Fibroblast of lung (primary cell): Measurements from ENCODE around the gene MPG. TPM values are rescaled to one million over a fixed set of nuclear protein-coding genes. Genes with fewer than 3 reads are reported as not detected.
A peak's percentile ranks its signal among the peaks of the same experiment; 100 is the strongest.

Experiments
- DNase-seq, 2 donors: peaks; one replicate each; pipeline versions ENCODE4 v3.0.0 to v3.0.0-alpha.2; 2010; ENCODE audit warnings: low read depth in 2 of 2
- H2AFZ ChIP-seq: 2 replicates; pipeline ENCODE4 v1.5.1; 2012; ENCODE audit warnings: low read length, control low read depth, inconsistent platforms
- H3K27ac ChIP-seq: 2 replicates; pipeline ENCODE4 v1.5.1; 2011; ENCODE audit warnings: low read length, control low read depth; ENCODE audit not compliant: insufficient read depth
- H3K27me3 ChIP-seq: 2 replicates; pipeline ENCODE4 v1.5.1; 2011; ENCODE audit warnings: mild to moderate bottlenecking, low read length; ENCODE audit not compliant: control insufficient read depth, insufficient read depth
- H3K36me3 ChIP-seq: 2 replicates; pipeline ENCODE4 v1.5.1; 2011; ENCODE audit warnings: low read length; ENCODE audit not compliant: control insufficient read depth, insufficient read depth
- H3K4me1 ChIP-seq: 2 replicates; pipeline ENCODE4 v1.5.1; 2011; ENCODE audit warnings: low read length; ENCODE audit not compliant: control insufficient read depth, insufficient read depth; ENCODE audit errors: extremely low read depth
- H3K4me2 ChIP-seq: 2 replicates; pipeline ENCODE4 v1.5.1; 2011; ENCODE audit warnings: low read length, control low read depth; ENCODE audit not compliant: insufficient read depth; ENCODE audit errors: extremely low read depth
- H3K4me3 ChIP-seq, 4 experiments: fragments of 200-600 bp in 1 of 4; sonication (generic) in 1 of 4; replicated peaks in 1 of 4; 2 replicates each; pipeline ENCODE4 v1.5.1; 2011 to 2016; ENCODE audit warnings: low read length in 4 of 4, low read depth in 3 of 4, mild to moderate bottlenecking in 3 of 4, control low read depth in 2 of 4, inconsistent platforms in 1 of 4, mixed read lengths in 1 of 4; ENCODE audit not compliant: insufficient read depth in 1 of 4; ENCODE audit errors: control extremely low read depth in 1 of 4
- H3K79me2 ChIP-seq: 2 replicates; pipeline ENCODE4 v1.5.1; 2012; ENCODE audit warnings: mild to moderate bottlenecking, low read length, inconsistent platforms; ENCODE audit not compliant: control insufficient read depth, insufficient read depth
- H3K9ac ChIP-seq: 2 replicates; pipeline ENCODE4 v1.5.1; 2011; ENCODE audit warnings: mild to moderate bottlenecking, low read length, control low read depth; ENCODE audit not compliant: insufficient read depth
- H3K9me3 ChIP-seq: 2 replicates; pipeline ENCODE4 v1.5.1; 2012; ENCODE audit warnings: low read depth, low read length; ENCODE audit not compliant: control insufficient read depth, insufficient read depth
- H4K20me1 ChIP-seq: 2 replicates; pipeline ENCODE4 v1.5.1; 2011; ENCODE audit warnings: low read length; ENCODE audit not compliant: control insufficient read depth, insufficient read depth; ENCODE audit errors: extremely low read depth
- EZH2 ChIP-seq: IDR thresholded peaks from 2 replicates; pipeline ENCODE4 v1.5.1; 2012; ENCODE audit warnings: low read length, control low read depth, mild to moderate bottlenecking; ENCODE audit errors: missing control alignments
- polyA plus RNA-seq, 2 donors: library from polyadenylated mRNA; depleted of rRNA in 1 of 2; stranded (reverse) in 1 of 2; unstranded in 1 of 2; fragments of >200 nt; gene quantifications; 2 replicates each; pipeline ENCODE4 v1.2.1, GENCODE V29; 2011 to 2012; ENCODE audit warnings: missing spikeins in 1 of 2
- total RNA-seq: library from RNA; depleted of rRNA; stranded (reverse); fragments of >200 nt; gene quantifications from 2 replicates; pipeline ENCODE4 v1.2.1, GENCODE V29; 2014
- TF ChIP-seq, protein P1 (sequence below), 2 donors: IDR thresholded peaks in 1 of 2; conservative IDR thresholded peaks in 1 of 2; 1 replicate in 1 of 2; 2 replicates in 1 of 2; pipeline ENCODE4 v1.5.1; 2011 to 2012; ENCODE audit warnings: low read length in 2 of 2, control low read depth in 1 of 2, inconsistent platforms in 1 of 2, low read depth in 1 of 2, mild to moderate bottlenecking in 1 of 2

MPG gene
- total and polyA plus RNA-seq, 2 donors (not counting 1 experiment from before 2014, with no cell fraction given) = 45.4 to 268 TPM

DNA sequence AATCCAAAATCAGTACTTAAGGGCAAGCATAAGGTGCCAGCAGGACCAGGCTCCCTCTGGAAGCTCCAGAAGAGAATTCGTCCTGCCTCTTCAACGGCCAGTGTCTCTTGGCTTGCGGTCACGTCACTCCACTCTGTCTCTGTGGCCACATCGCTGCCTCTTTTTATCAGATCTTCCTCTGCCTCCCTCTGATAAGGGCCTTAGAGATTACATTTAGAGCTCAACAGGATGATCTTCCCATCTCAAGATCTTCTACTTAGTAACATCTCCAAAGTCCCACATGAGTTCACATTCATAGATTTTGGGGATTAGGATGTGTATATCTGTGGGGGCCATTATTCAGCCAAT lies 16.9 kb downstream of the MPG start:
- peaks cover 4% of the 10 kb centered on the region for H3K4me1 ChIP-seq
- H4K20me1 ChIP-seq = no peaks in the 10 kb centered on the region
- no peak overlapping the region for H3K9ac ChIP-seq
- peaks cover 12% of the 10 kb centered on the region for H3K36me3 ChIP-seq
- DNase-seq = no peak
- no peak overlapping the region for H3K27ac ChIP-seq
- H2AFZ ChIP-seq = no peak overlapping the region
- no peaks in the 10 kb centered on the region for H3K27me3 ChIP-seq
- H3K4me3 ChIP-seq = no peak overlapping the region
- TF ChIP-seq, protein P1, sequence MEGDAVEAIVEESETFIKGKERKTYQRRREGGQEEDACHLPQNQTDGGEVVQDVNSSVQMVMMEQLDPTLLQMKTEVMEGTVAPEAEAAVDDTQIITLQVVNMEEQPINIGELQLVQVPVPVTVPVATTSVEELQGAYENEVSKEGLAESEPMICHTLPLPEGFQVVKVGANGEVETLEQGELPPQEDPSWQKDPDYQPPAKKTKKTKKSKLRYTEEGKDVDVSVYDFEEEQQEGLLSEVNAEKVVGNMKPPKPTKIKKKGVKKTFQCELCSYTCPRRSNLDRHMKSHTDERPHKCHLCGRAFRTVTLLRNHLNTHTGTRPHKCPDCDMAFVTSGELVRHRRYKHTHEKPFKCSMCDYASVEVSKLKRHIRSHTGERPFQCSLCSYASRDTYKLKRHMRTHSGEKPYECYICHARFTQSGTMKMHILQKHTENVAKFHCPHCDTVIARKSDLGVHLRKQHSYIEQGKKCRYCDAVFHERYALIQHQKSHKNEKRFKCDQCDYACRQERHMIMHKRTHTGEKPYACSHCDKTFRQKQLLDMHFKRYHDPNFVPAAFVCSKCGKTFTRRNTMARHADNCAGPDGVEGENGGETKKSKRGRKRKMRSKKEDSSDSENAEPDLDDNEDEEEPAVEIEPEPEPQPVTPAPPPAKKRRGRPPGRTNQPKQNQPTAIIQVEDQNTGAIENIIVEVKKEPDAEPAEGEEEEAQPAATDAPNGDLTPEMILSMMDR (conservative IDR thresholded peaks at IDR 0.05 in 1 of 2, IDR thresholded peaks at IDR 0.05 in 1 of 2; ENCODE audit: low read depth in 1 of 2, low read length in 2 of 2) = no peak
- no peak for TF ChIP-seq EZH2
- H3K9me3 ChIP-seq = no peaks in the 10 kb centered on the region
- H3K4me2 ChIP-seq = no peak overlapping the region
- no peaks in the 10 kb centered on the region for H3K79me2 ChIP-seq

DNA sequence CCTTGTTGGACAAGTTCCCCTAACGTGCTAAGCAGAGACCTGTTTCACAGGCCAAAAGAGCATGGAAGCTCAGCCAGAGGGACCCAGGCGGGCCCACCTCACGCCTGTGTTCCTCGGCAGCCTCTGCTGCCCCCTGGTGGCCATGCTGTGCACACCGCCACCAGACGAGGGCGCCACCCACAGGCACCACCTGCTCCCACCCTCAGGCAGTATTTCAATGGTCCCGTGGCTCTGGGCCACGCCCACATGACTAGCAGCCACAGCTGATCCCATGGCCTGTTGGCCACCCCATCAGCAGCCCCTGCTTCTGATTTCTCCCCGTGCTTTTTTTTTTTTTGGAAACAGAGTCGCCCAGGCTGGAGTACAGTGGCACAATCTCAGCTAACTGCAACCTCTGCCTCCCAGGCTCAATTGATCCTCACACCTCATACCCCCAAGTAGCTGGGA lies 18.9 kb downstream of the MPG start:
- Histone ChIP-seq H3K36me3 (peaks cover 8% of the 10 kb centered on the region), H3K4me2 (no peak overlapping the region), H3K27ac (no peak overlapping the region), H2AFZ (no peak overlapping the region), H4K20me1 (no peaks in the 10 kb centered on the region), H3K9me3 (no peaks in the 10 kb centered on the region), H3K4me3 (no peak overlapping the region), H3K9ac (no peak overlapping the region), H3K27me3 (no peaks in the 10 kb centered on the region), H3K79me2 (no peaks in the 10 kb centered on the region), H3K4me1 (peaks cover 10% of the 10 kb centered on the region)
- TF ChIP-seq, protein P1 (conservative IDR thresholded peaks at IDR 0.05 in 1 of 2, IDR thresholded peaks at IDR 0.05 in 1 of 2; ENCODE audit: low read depth in 1 of 2, low read length in 2 of 2) = peak; percentile 94 to 97
- no peak for TF ChIP-seq EZH2
- DNase-seq = peak; percentile 79 to 85

DNA sequence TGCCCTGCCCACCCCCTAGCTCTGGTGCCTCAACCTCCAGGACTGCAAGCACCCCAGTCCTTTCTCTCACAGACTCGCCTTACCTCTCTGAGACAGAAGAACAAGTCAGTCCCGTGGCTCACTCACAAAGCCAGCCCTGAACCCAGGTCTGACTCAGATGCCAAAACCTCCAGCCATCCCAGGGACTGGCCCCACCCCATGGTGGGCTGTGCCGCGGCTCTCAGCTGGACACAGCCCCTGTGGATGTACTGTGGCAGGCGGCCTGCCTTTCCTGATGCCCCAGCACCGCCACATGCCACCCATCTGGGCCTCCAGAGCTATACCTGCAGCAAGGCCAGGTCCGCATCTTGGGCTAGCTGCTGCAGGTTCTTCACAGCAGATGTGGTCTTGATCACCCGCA lies 19.8 kb downstream of the MPG start:
- H3K4me1 ChIP-seq = peaks cover 18% of the 10 kb centered on the region
- no peaks in the 10 kb centered on the region for H3K27me3 ChIP-seq
- H3K4me2 ChIP-seq = no peak overlapping the region
- H3K79me2 ChIP-seq = no peaks in the 10 kb centered on the region
- no peak overlapping the region for H3K9ac ChIP-seq
- DNase-seq = peak in 1 of 2 donors; percentile 72
- H3K36me3 ChIP-seq = peaks cover 8% of the 10 kb centered on the region
- no peak overlapping the region for H3K4me3 ChIP-seq
- TF ChIP-seq, protein P1 (conservative IDR thresholded peaks at IDR 0.05 in 1 of 2, IDR thresholded peaks at IDR 0.05 in 1 of 2; ENCODE audit: low read depth in 1 of 2, low read length in 2 of 2) = no peak
- TF ChIP-seq EZH2 = no peak
- H2AFZ ChIP-seq = no peak overlapping the region
- no peaks in the 10 kb centered on the region for H3K9me3 ChIP-seq
- H3K27ac ChIP-seq = no peak overlapping the region
- H4K20me1 ChIP-seq = no peaks in the 10 kb centered on the region
